B cell (primary cell): ENCODE data around the gene ABCA2. TPM values are rescaled to one million over a fixed set of nuclear protein-coding genes. Genes with fewer than 3 reads are reported as not detected.
"Not testable (repeated sequence)": the region's sequence is repeated elsewhere in the genome, so short reads cannot be mapped to it uniquely, and the experiment has no call there.

Experiments
- ATAC-seq: fragments of 200-7000 bp; cut with Tn5 transposase; one replicate; pipeline ENCODE4 v1.10.0; 2021; ENCODE audit warnings: low read depth, mild to moderate bottlenecking, moderate number of reproducible peaks, moderate library complexity
- CTCF ChIA-PET: fragments of 350-600 bp; sonication (Branson Sonifier 250); formaldehyde crosslinking; loops from one replicate; lab custom pipeline; 2021; ENCODE audit warnings: antibody characterized with exemption, inconsistent platforms; lab: Charles Lee
- POLR2A ChIA-PET: fragments of 350-600 bp; sonication (Branson Sonifier 250); formaldehyde crosslinking; loops from one replicate; lab custom pipeline; 2021; ENCODE audit warnings: antibody characterized with exemption; lab: Charles Lee
- DNase-seq: peaks from one replicate; pipeline ENCODE4 v3.0.0; 2013
- H2AFZ ChIP-seq: 2 replicates; pipeline ENCODE4 v1.6.1; 2012; ENCODE audit warnings: mild to moderate bottlenecking, low read depth, low read length; ENCODE audit not compliant: insufficient read depth, poor library complexity, severe bottlenecking
- H3K27ac ChIP-seq, 2 donors: 1 replicate in 1 of 2; 2 replicates in 1 of 2; pipeline ENCODE4 v1.5.1; 2012 to 2013; ENCODE audit warnings: low read length in 2 of 2, mild to moderate bottlenecking in 2 of 2, moderate library complexity in 1 of 2
- H3K27me3 ChIP-seq, 4 experiments: fragments of 200-600 bp in 1 of 4; sonication (generic) in 1 of 4; replicated peaks in 1 of 4; 1 replicate in 2 of 4; 2 replicates in 2 of 4; pipeline versions ENCODE4 v1.6.1 to v1.7.0; 2013 to 2016; ENCODE audit warnings: low read length in 3 of 4, mild to moderate bottlenecking in 2 of 4, mixed read lengths in 1 of 4, moderate library complexity in 1 of 4; ENCODE audit not compliant: insufficient read depth in 4 of 4, control insufficient read depth in 3 of 4; ENCODE audit errors: control extremely low read depth in 1 of 4
- H3K36me3 ChIP-seq, 2 experiments: replicated peaks in 1 of 2; 1 replicate in 1 of 2; 2 replicates in 1 of 2; pipeline versions ENCODE4 v1.6.1 to v1.7.1; 2013; ENCODE audit warnings: low read length in 1 of 2; ENCODE audit not compliant: insufficient read depth in 2 of 2, control insufficient read depth in 1 of 2; ENCODE audit errors: control extremely low read depth in 1 of 2, extremely low read depth in 1 of 2
- H3K4me1 ChIP-seq, 2 donors: fragments of 200-600 bp in 1 of 2; sonication (generic) in 1 of 2; 1 replicate in 1 of 2; 2 replicates in 1 of 2; pipeline versions ENCODE4 v1.5.1 to v1.6.1; 2013 to 2017; ENCODE audit warnings: low read length in 2 of 2; ENCODE audit not compliant: control insufficient read depth in 2 of 2, insufficient read depth in 2 of 2
- H3K4me2 ChIP-seq: replicated peaks from 2 replicates; pipeline ENCODE3; 2012; ENCODE audit warnings: mild to moderate bottlenecking, low read depth, low read length; ENCODE audit not compliant: poor library complexity, severe bottlenecking
- H3K4me3 ChIP-seq, 5 experiments: fragments of 200-600 bp in 1 of 5; sonication (generic) in 1 of 5; 1 replicate in 3 of 5; 2 replicates in 2 of 5; pipeline versions ENCODE4 v1.5.1 to v1.7.0; 2011 to 2016; ENCODE audit warnings: low read length in 4 of 5, mild to moderate bottlenecking in 4 of 5, low read depth in 2 of 5, control low read depth in 1 of 5, moderate library complexity in 1 of 5; ENCODE audit not compliant: insufficient read depth in 1 of 5; ENCODE audit errors: control extremely low read depth in 1 of 5, extremely low read depth in 1 of 5
- H3K79me2 ChIP-seq: fragments of 200-600 bp; sonication (generic); one replicate; pipeline ENCODE4 v1.6.0; 2016; ENCODE audit warnings: low read length; ENCODE audit not compliant: control insufficient read depth, insufficient read depth
- H3K9ac ChIP-seq: fragments of 200-600 bp; sonication (generic); 2 replicates; pipeline ENCODE4 v1.6.1; 2017; ENCODE audit warnings: mild to moderate bottlenecking, low read length, moderate library complexity
- H3K9me3 ChIP-seq, 3 donors: one replicate each; pipeline versions ENCODE4 v1.6.1 to v1.7.1; 2013; ENCODE audit warnings: low read length in 2 of 3; ENCODE audit not compliant: control insufficient read depth in 2 of 3, insufficient read depth in 1 of 3; ENCODE audit errors: control extremely low read depth in 1 of 3
- H4K20me1 ChIP-seq: 2 replicates; pipeline ENCODE4 v1.6.0; 2012; ENCODE audit warnings: mild to moderate bottlenecking, low read length; ENCODE audit not compliant: insufficient read depth, control insufficient read depth, poor library complexity, severe bottlenecking
- H3K27ac Mint-ChIP-seq: one replicate; pipeline ENCODE4 v1.8.0; 2021; ENCODE audit warnings: mixed read lengths
- H3K27me3 Mint-ChIP-seq: one replicate; pipeline ENCODE4 v1.8.0; 2021; ENCODE audit warnings: mixed read lengths
- H3K4me1 Mint-ChIP-seq: one replicate; pipeline ENCODE4 v1.8.0; 2021; ENCODE audit warnings: mixed read lengths
- H3K4me3 Mint-ChIP-seq: one replicate; pipeline ENCODE4 v1.8.0; 2021; ENCODE audit warnings: mixed read lengths
- H3K9me3 Mint-ChIP-seq: one replicate; pipeline ENCODE4 v1.8.0; 2022; ENCODE audit warnings: mixed read lengths; ENCODE audit not compliant: insufficient read depth
- EZH2 ChIP-seq: IDR thresholded peaks from 2 replicates; pipeline ENCODE4 v1.6.1; 2012; ENCODE audit warnings: borderline replicate concordance, low read depth, mild to moderate bottlenecking, moderate library complexity, low read length; ENCODE audit not compliant: insufficient read depth, poor library complexity, severe bottlenecking
- WGBS: methylation state at CpG from one replicate; pipeline ENCODE4 v1.1.5; 2013; ENCODE audit warnings: missing lambda C conversion rate; ENCODE audit not compliant: insufficient coverage; 5-methylcytosine and 5-hydroxymethylcytosine counted together
- intact Hi-C: fragments of 100-400 bp; cut with micrococcal nuclease; formaldehyde crosslinking; loops from one replicate; pipeline ENCODE4 v1.10.0; 2022
- polyA plus RNA-seq: library from polyadenylated mRNA; depleted of rRNA; stranded (reverse); fragments of >200 nt; gene quantifications from 2 replicates; pipeline ENCODE4 v1.2.3, GENCODE V29; 2012
- total RNA-seq, 2 donors: library from RNA; stranded (reverse); fragments of 120-200 nt in 1 of 2; gene quantifications; 1 replicate in 1 of 2; 2 replicates in 1 of 2; pipeline versions ENCODE4 v1.2.3 to v1.2.4, GENCODE V29; 2013 to 2022
- TF ChIP-seq, protein P1 (sequence below): fragments of 200-600 bp; IDR thresholded peaks from one replicate; pipeline ENCODE4 v1.8.0; 2022; ENCODE audit warnings: antibody characterized with exemption, mild to moderate bottlenecking

Gene ABCA2
- total and polyA plus RNA-seq, 2 donors (not counting 1 experiment from before 2014, with no cell fraction given) = 30.7 to 61.1 TPM

- Histone ChIP-seq H3K4me2 (no peak overlapping the region), H3K27me3 (no peaks in the 10 kb centered on the region), H3K9me3 (peaks cover 0 to 4% (median 0%) of the 10 kb centered on the region in 3 donors), H4K20me1 (no peaks in the 10 kb centered on the region), H3K27ac (no peak overlapping the region), H3K9ac (no peak overlapping the region), H3K4me3 (no peak overlapping the region), H2AFZ (no peak overlapping the region), H3K4me1 (peaks cover 0 to under 1% of the 10 kb centered on the region in 2 donors), H3K79me2 (no peaks in the 10 kb centered on the region), H3K36me3 (no peaks in the 10 kb centered on the region)
- H3K27me3 Mint-ChIP-seq = no peaks in the 10 kb centered on the region
- ATAC-seq = no peak
- CTCF ChIA-PET = interaction anchor here (1.3 to 2.8 kb wide), 2 partner anchors 29 kb away, joined by 3 to 16 read pairs; no protein-coding TSS in a partner anchor
- POLR2A ChIA-PET = no interaction called here
- no peak for DNase-seq
- H3K27ac Mint-ChIP-seq = peak overlapping the region; percentile 20
- intact Hi-C loops = no loop called here
- no peak for TF ChIP-seq EZH2
- no peaks in the 10 kb centered on the region for H3K9me3 Mint-ChIP-seq
- H3K4me1 Mint-ChIP-seq = no peaks in the 10 kb centered on the region
- H3K4me3 Mint-ChIP-seq = no peak overlapping the region
- WGBS = 48% methylated on average over 23 of the region's 24 CpGs
Measured at GRCh38 chr9:137006116-137007003, 21.7 kb downstream of the ABCA2 start.

DNA sequence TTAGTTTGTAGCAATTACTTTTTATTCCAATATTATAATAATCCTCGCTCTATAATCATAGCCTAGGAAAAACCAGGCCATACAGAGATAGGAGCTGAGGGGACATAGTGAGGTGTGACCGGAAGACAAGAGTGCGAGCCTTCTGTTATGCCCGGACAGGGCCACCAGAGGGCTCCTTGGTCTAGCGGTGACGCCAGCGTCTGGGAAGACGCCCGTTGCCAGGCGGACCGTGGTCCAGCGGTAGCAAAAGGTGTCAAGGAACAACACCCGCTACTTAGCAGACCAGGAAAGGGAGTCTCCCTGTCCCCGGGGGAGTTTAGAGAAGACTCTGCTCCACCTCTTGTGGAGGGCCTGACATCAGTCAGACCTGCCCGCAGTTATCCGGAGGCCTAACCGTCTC, 23.8 kb downstream of the ABCA2 start:
- H3K9ac ChIP-seq, H4K20me1 ChIP-seq, H3K36me3 ChIP-seq, H3K4me2 ChIP-seq, H3K4me3 ChIP-seq, H3K4me3 Mint-ChIP-seq, H3K27ac ChIP-seq, DNase-seq, H2AFZ ChIP-seq, H3K79me2 ChIP-seq, H3K27me3 Mint-ChIP-seq, H3K27me3 ChIP-seq, ATAC-seq, H3K27ac Mint-ChIP-seq, POLR2A ChIA-PET, H3K9me3 Mint-ChIP-seq, H3K9me3 ChIP-seq: not testable (repeated sequence)
- CTCF ChIA-PET = interaction anchor here (0.7 to 2.8 kb wide), 4 partner anchors 17 to 67 kb away, joined by 3 to 16 read pairs (median 3); no protein-coding TSS in a partner anchor
- intact Hi-C loops = loop anchor here (1.0 kb wide), 1 partner anchor 31 kb away; no protein-coding TSS in a partner anchor
- WGBS = 42% methylated on average over 13 of the region's 17 CpGs
- H3K4me1 Mint-ChIP-seq = peaks cover 17% of the 10 kb centered on the region
- TF ChIP-seq, protein P1, sequence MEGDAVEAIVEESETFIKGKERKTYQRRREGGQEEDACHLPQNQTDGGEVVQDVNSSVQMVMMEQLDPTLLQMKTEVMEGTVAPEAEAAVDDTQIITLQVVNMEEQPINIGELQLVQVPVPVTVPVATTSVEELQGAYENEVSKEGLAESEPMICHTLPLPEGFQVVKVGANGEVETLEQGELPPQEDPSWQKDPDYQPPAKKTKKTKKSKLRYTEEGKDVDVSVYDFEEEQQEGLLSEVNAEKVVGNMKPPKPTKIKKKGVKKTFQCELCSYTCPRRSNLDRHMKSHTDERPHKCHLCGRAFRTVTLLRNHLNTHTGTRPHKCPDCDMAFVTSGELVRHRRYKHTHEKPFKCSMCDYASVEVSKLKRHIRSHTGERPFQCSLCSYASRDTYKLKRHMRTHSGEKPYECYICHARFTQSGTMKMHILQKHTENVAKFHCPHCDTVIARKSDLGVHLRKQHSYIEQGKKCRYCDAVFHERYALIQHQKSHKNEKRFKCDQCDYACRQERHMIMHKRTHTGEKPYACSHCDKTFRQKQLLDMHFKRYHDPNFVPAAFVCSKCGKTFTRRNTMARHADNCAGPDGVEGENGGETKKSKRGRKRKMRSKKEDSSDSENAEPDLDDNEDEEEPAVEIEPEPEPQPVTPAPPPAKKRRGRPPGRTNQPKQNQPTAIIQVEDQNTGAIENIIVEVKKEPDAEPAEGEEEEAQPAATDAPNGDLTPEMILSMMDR = peak; percentile 54
- H3K4me1 ChIP-seq = peaks cover 17 to 21% of the 10 kb centered on the region in 2 donors
